ENCODE results near the gene NTM. TPM values are rescaled to one million over a fixed set of nuclear protein-coding genes. Genes with fewer than 3 reads are reported as not detected.

Gene NTM
- total RNA-seq, 1 donor from 2014 or later = not detected

- no peaks in the 10 kb centered on the region for H3K4me1 Mint-ChIP-seq
- POLR2A ChIA-PET = no interaction called here
- ATAC-seq (ENCODE audit: low read depth) (no peak), DNase-seq (no peak)
- no peak for TF ChIP-seq CTCF (IDR thresholded peaks at IDR 0.05)
- H3K27me3 Mint-ChIP-seq = no peaks in the 10 kb centered on the region
- no peak overlapping the region for H3K4me3 Mint-ChIP-seq
- no peaks in the 10 kb centered on the region for H3K36me3 Mint-ChIP-seq (ENCODE audit: low read depth)
- peaks cover 2% of the 10 kb centered on the region for H3K9me3 Mint-ChIP-seq
- intact Hi-C loops (cut with micrococcal nuclease) = no loop called here
- H3K27ac Mint-ChIP-seq = no peak overlapping the region
- CTCF ChIA-PET = no interaction called here
Measured at GRCh38 chr11:132263875-132264274, 893.5 kb downstream of the NTM start.

GRCh38 chr11:132264616-132265015 lies 894.2 kb downstream of the NTM start:
- no peak for ATAC-seq (ENCODE audit: low read depth)
- no peak overlapping the region for H3K4me3 Mint-ChIP-seq
- POLR2A ChIA-PET = no interaction called here

GRCh38 chr11:132278801-132279574 lies 908.6 kb downstream of the NTM start:
- no peak for TF ChIP-seq CTCF (IDR thresholded peaks at IDR 0.05)
- ChIA-PET POLR2A (no interaction called here), CTCF (interaction anchor here (0.6 kb wide), 1 partner anchor 68 kb away, joined by 4 read pairs; no protein-coding TSS in a partner anchor)
- intact Hi-C loops (cut with micrococcal nuclease) = no loop called here
- no peaks in the 10 kb centered on the region for H3K36me3 Mint-ChIP-seq (ENCODE audit: low read depth)
- DNase-seq (no peak), ATAC-seq (ENCODE audit: low read depth) (no peak)
- H3K4me3 Mint-ChIP-seq = no peak overlapping the region
- H3K9me3 Mint-ChIP-seq = no peaks in the 10 kb centered on the region
- H3K4me1 Mint-ChIP-seq = no peaks in the 10 kb centered on the region
- H3K27me3 Mint-ChIP-seq = no peaks in the 10 kb centered on the region
- H3K27ac Mint-ChIP-seq = no peak overlapping the region

More at GRCh38 chr11:132264616-132265015, 894.2 kb downstream of the NTM start:
- CTCF ChIA-PET = no interaction called here
- Mint-ChIP-seq H3K27me3 (no peaks in the 10 kb centered on the region), H3K36me3 (ENCODE audit: low read depth) (no peaks in the 10 kb centered on the region), H3K9me3 (peaks cover 2% of the 10 kb centered on the region), H3K4me1 (no peaks in the 10 kb centered on the region), H3K27ac (no peak overlapping the region)
- no peak for TF ChIP-seq CTCF (IDR thresholded peaks at IDR 0.05)
- intact Hi-C loops (cut with micrococcal nuclease) = no loop called here
- DNase-seq = no peak

- Mint-ChIP-seq H3K4me3 (no peak overlapping the region), H3K27me3 (no peaks in the 10 kb centered on the region), H3K36me3 (ENCODE audit: low read depth) (no peaks in the 10 kb centered on the region), H3K9me3 (no peaks in the 10 kb centered on the region), H3K27ac (no peak overlapping the region), H3K4me1 (no peaks in the 10 kb centered on the region)
- ATAC-seq (ENCODE audit: low read depth) (no peak), DNase-seq (no peak)
- intact Hi-C loops (cut with micrococcal nuclease) = no loop called here
- TF ChIP-seq CTCF (IDR thresholded peaks at IDR 0.05) = no peak
- ChIA-PET POLR2A (no interaction called here), CTCF (no interaction called here)
Measured at GRCh38 chr11:132284048-132284447, 913.6 kb downstream of the NTM start.

GRCh38 chr11:132284611-132285010 lies 914.2 kb downstream of the NTM start:
- Mint-ChIP-seq H3K4me1 (no peaks in the 10 kb centered on the region), H3K27ac (no peak overlapping the region), H3K36me3 (ENCODE audit: low read depth) (no peaks in the 10 kb centered on the region), H3K9me3 (no peaks in the 10 kb centered on the region), H3K4me3 (no peak overlapping the region), H3K27me3 (no peaks in the 10 kb centered on the region)
- POLR2A ChIA-PET = no interaction called here
- DNase-seq (no peak), ATAC-seq (ENCODE audit: low read depth) (no peak)
- intact Hi-C loops (cut with micrococcal nuclease) = no loop called here
- CTCF ChIA-PET = no interaction called here
- no peak for TF ChIP-seq CTCF (IDR thresholded peaks at IDR 0.05)
